MM.1S (cell line): ENCODE data around the gene ALS2.

Experiments
- DNase-seq: peaks from one replicate; pipeline ENCODE4 v3.0.0-alpha.2; 2015
- H2AFZ ChIP-seq: fragments of 300-600 bp; sonication (generic); 2 replicates; pipeline ENCODE4 v1.6.0; 2016; ENCODE audit warnings: antibody characterized with exemption, low read length
- H3F3A ChIP-seq: fragments of 300-600 bp; sonication (generic); 2 replicates; pipeline ENCODE4 v1.6.1; 2016; ENCODE audit warnings: mild to moderate bottlenecking, antibody characterized with exemption, low read length, moderate library complexity, mixed read lengths; ENCODE audit not compliant: insufficient read depth
- H3K27ac ChIP-seq: fragments of 300-600 bp; sonication (generic); 2 replicates; pipeline ENCODE4 v1.5.1; 2016; ENCODE audit warnings: mild to moderate bottlenecking, low read length
- H3K27me3 ChIP-seq: fragments of 300-600 bp; sonication (generic); replicated peaks from 2 replicates; pipeline ENCODE4 v1.6.0; 2016; ENCODE audit warnings: low read length; ENCODE audit not compliant: insufficient read depth
- H3K36me3 ChIP-seq: fragments of 300-600 bp; sonication (generic); replicated peaks from 2 replicates; pipeline ENCODE4 v1.6.1; 2016; ENCODE audit warnings: mild to moderate bottlenecking, low read length, mixed read lengths; ENCODE audit not compliant: insufficient read depth
- H3K4me1 ChIP-seq: fragments of 300-600 bp; sonication (generic); 2 replicates; pipeline ENCODE4 v1.6.1; 2016; ENCODE audit warnings: low read length, mixed read lengths
- H3K4me2 ChIP-seq: fragments of 300-600 bp; sonication (generic); 2 replicates; pipeline ENCODE4 v1.6.0; 2016; ENCODE audit warnings: low read depth, low read length
- H3K4me3 ChIP-seq: fragments of 300-600 bp; sonication (generic); 2 replicates; pipeline ENCODE4 v1.5.1; 2016; ENCODE audit warnings: low read length, mixed read lengths
- H3K79me2 ChIP-seq: fragments of 300-600 bp; sonication (generic); 2 replicates; pipeline ENCODE4 v1.6.1; 2016; ENCODE audit warnings: mixed run types, low read length, mixed read lengths
- H3K9ac ChIP-seq: fragments of 300-600 bp; sonication (generic); 2 replicates; pipeline ENCODE4 v1.6.1; 2016; ENCODE audit warnings: low read length, mixed read lengths
- H3K9me2 ChIP-seq: fragments of 300-600 bp; sonication (generic); replicated peaks from 2 replicates; pipeline ENCODE4 v1.6.1; 2016; ENCODE audit warnings: mild to moderate bottlenecking, low read length, mixed read lengths; ENCODE audit not compliant: insufficient read depth
- H3K9me3 ChIP-seq: fragments of 300-600 bp; sonication (generic); replicated peaks from 2 replicates; pipeline ENCODE4 v1.6.1; 2016; ENCODE audit warnings: mild to moderate bottlenecking, low read length, mixed read lengths; ENCODE audit not compliant: insufficient read depth
- H4K20me1 ChIP-seq: fragments of 300-600 bp; sonication (generic); 2 replicates; pipeline ENCODE4 v1.6.1; 2016; ENCODE audit warnings: mild to moderate bottlenecking, low read length, moderate library complexity, mixed read lengths; ENCODE audit not compliant: insufficient read depth
- EZH2 ChIP-seq: fragments of 300-600 bp; sonication (generic); optimal IDR thresholded peaks from 2 replicates; pipeline ENCODE3; 2017; ENCODE audit warnings: low read depth, mild to moderate bottlenecking, antibody characterized with exemption, low read length, mixed read lengths
- EZH2phosphoT487 ChIP-seq: fragments of 300-600 bp; sonication (generic); IDR thresholded peaks from 2 replicates; pipeline ENCODE4 v1.6.1; 2018; ENCODE audit warnings: antibody characterized with exemption, low read length
- TF ChIP-seq, protein P1 (sequence below): fragments of 300-600 bp; sonication (generic); IDR thresholded peaks from 2 replicates; pipeline ENCODE4 v1.5.1; 2016; ENCODE audit warnings: antibody characterized with exemption, low read length, mixed read lengths

The ALS2 gene

DNA sequence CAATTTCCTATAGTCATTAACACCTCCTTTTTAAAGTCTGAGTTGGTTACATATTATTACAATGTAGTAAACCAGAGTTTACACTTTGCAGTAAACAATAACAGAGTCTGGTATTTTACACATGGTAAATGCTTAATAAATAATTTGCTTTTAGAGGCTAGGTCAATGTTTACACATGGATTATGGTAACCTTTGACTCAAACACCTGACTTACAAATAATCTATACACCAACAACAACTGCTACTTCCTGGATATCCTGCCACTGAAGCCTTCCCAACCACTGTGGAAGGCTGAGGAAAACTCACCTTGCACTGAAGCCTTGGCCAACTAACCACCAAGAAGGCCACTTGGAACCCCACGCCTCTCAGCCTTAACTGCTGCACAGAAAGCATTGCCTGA is 5.4 kb downstream of the ALS2 start:
- Histone ChIP-seq H3K4me1 (peaks cover 5% of the 10 kb centered on the region; the same call in 1 of the 2 replicates), H3K9me2 (no peaks in the 10 kb centered on the region), H3K27me3 (no peaks in the 10 kb centered on the region), H3K9me3 (no peaks in the 10 kb centered on the region), H3K79me2 (peaks cover 58% of the 10 kb centered on the region), H2AFZ (no peak overlapping the region), H3K36me3 (no peaks in the 10 kb centered on the region), H3K4me3 (no peak overlapping the region), H3K4me2 (no peak overlapping the region), H4K20me1 (no peaks in the 10 kb centered on the region), H3K9ac (no peak overlapping the region), H3K27ac (no peak overlapping the region), H3F3A (no peaks in the 10 kb centered on the region)
- TF ChIP-seq EZH2phosphoT487 (no peak), EZH2 (no peak)
- TF ChIP-seq, protein P1, sequence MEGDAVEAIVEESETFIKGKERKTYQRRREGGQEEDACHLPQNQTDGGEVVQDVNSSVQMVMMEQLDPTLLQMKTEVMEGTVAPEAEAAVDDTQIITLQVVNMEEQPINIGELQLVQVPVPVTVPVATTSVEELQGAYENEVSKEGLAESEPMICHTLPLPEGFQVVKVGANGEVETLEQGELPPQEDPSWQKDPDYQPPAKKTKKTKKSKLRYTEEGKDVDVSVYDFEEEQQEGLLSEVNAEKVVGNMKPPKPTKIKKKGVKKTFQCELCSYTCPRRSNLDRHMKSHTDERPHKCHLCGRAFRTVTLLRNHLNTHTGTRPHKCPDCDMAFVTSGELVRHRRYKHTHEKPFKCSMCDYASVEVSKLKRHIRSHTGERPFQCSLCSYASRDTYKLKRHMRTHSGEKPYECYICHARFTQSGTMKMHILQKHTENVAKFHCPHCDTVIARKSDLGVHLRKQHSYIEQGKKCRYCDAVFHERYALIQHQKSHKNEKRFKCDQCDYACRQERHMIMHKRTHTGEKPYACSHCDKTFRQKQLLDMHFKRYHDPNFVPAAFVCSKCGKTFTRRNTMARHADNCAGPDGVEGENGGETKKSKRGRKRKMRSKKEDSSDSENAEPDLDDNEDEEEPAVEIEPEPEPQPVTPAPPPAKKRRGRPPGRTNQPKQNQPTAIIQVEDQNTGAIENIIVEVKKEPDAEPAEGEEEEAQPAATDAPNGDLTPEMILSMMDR, result no peak
- no peak for DNase-seq

DNA sequence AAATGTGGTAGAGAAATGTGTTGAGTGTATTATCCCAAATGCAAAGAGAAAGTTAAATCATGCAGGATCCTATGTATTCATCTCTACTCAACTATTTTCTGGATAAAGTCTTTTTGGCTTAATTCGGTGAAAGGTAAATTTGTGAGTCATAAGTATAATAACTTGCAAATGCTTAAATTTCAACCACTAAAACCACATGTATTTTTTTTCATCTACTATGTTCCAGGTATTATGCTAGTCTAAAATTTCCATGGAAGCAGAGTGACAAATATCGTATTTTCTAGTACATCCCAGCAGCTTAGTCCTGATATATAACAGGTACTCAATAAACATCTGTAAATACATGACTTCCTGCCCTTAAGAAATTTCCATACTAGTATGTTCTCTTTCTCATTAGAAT is 6.2 kb downstream of the ALS2 start:
- DNase-seq, result no peak
- Histone ChIP-seq H3K9me2 (no peaks in the 10 kb centered on the region), H3F3A (no peaks in the 10 kb centered on the region), H3K79me2 (peaks cover 50% of the 10 kb centered on the region), H3K9ac (no peak overlapping the region), H4K20me1 (no peaks in the 10 kb centered on the region), H3K36me3 (no peaks in the 10 kb centered on the region), H3K9me3 (no peaks in the 10 kb centered on the region), H2AFZ (no peak overlapping the region), H3K4me3 (no peak overlapping the region), H3K4me1 (peaks cover 4% of the 10 kb centered on the region; the same call in 1 of the 2 replicates), H3K4me2 (no peak overlapping the region), H3K27ac (no peak overlapping the region), H3K27me3 (no peaks in the 10 kb centered on the region)
- TF ChIP-seq EZH2phosphoT487 (no peak), EZH2 (no peak)
- TF ChIP-seq, protein P1, result no peak

DNA sequence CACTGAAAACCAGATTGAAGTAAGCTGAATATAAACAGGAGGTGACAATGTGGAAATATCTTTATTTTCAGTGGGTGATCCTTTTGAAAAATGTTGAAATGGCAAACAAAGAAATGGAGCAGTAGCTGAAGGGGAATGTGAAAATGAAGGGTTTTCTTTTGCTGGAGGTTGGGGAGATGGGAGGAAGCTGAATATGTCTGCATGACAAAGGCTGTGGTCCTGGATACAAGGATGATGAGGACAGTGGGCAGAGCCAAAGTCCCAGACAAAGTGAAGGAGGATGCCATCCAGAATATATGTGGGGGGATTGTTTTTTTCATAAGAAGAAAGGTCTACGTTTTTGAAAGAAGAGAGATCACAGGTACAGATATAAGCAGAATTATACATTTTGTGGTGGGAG is 6.7 kb downstream of the ALS2 start:
- Histone ChIP-seq H3F3A (no peaks in the 10 kb centered on the region), H3K79me2 (peaks cover 44% of the 10 kb centered on the region), H3K9ac (no peak overlapping the region), H2AFZ (no peak overlapping the region), H3K4me2 (no peak overlapping the region), H4K20me1 (no peaks in the 10 kb centered on the region), H3K27ac (no peak overlapping the region), H3K27me3 (no peaks in the 10 kb centered on the region), H3K4me3 (no peak overlapping the region), H3K9me2 (no peaks in the 10 kb centered on the region), H3K4me1 (no peaks in the 10 kb centered on the region), H3K9me3 (no peaks in the 10 kb centered on the region), H3K36me3 (no peaks in the 10 kb centered on the region)
- no peak for DNase-seq
- TF ChIP-seq, protein P1, result no peak
- no peak for TF ChIP-seq EZH2phosphoT487
- no peak for TF ChIP-seq EZH2
